HepG2 (cell line): ENCODE measurements around the gene GTF2H4. TPM values are rescaled to one million over a fixed set of nuclear protein-coding genes. Genes with fewer than 3 reads are reported as not detected.
A peak's percentile ranks its signal among the peaks of the same experiment; 100 is the strongest.

Experiments
- ARNTL ChIP-seq: sonication (generic); formaldehyde crosslinking; IDR thresholded peaks from 2 replicates; pipeline ENCODE4 v1.4.0; 2020; ENCODE audit warnings: mild to moderate bottlenecking, missing genetic modification reagents
- CBFB ChIP-seq: sonication (generic); formaldehyde crosslinking; IDR thresholded peaks from 2 replicates; pipeline ENCODE4 v1.4.0; 2020; ENCODE audit warnings: missing genetic modification reagents
- DPF2 ChIP-seq: sonication (generic); formaldehyde crosslinking; IDR thresholded peaks from 2 replicates; pipeline ENCODE4 v1.4.0; 2020; ENCODE audit warnings: mild to moderate bottlenecking, low read depth, missing genetic modification reagents, borderline replicate concordance
- FOSL2 ChIP-seq: sonication (generic); formaldehyde crosslinking; IDR thresholded peaks from 2 replicates; pipeline ENCODE4 v1.4.0; 2020; ENCODE audit warnings: missing genetic modification reagents
- HNRNPLL ChIP-seq: fragments of 200-400 bp; formaldehyde crosslinking; IDR thresholded peaks from 2 replicates; pipeline ENCODE4 v1.6.1; 2017; ENCODE audit warnings: mild to moderate bottlenecking, low read depth, low read length; ENCODE audit not compliant: poor library complexity, severe bottlenecking
- HOXA5 ChIP-seq: sonication (generic); formaldehyde crosslinking; IDR thresholded peaks from 2 replicates; pipeline ENCODE4 v1.4.0; 2020; ENCODE audit warnings: missing genetic modification reagents
- KAT2B ChIP-seq: fragments of 150-350 bp; IDR thresholded peaks from 2 replicates; pipeline ENCODE4 v1.6.1; 2014; ENCODE audit warnings: low read depth, low read length, borderline replicate concordance
- KLF15 ChIP-seq: sonication (generic); formaldehyde crosslinking; IDR thresholded peaks from 2 replicates; pipeline ENCODE4 v1.8.1; 2023; ENCODE audit warnings: borderline replicate concordance, mild to moderate bottlenecking, inconsistent platforms, missing genetic modification reagents, mixed read lengths
- KLF9 ChIP-seq: IDR thresholded peaks from 2 replicates; pipeline ENCODE4 v1.6.1; 2016; ENCODE audit warnings: low read depth
- MAZ ChIP-seq, 2 experiments: sonication (generic) in 1 of 2; formaldehyde crosslinking in 1 of 2; IDR thresholded peaks; 2 replicates each; pipeline versions ENCODE4 v1.5.0 to v1.6.1; 2012 to 2020; ENCODE audit warnings: low read depth in 2 of 2, mild to moderate bottlenecking in 2 of 2, borderline replicate concordance in 1 of 2, improper control_type of control experiment in 1 of 2, low read length in 1 of 2, missing genetic modification reagents in 1 of 2, moderate library complexity in 1 of 2
- MEIS1 ChIP-seq: sonication (generic); formaldehyde crosslinking; IDR thresholded peaks from 2 replicates; pipeline ENCODE4 v1.9.0; 2021; ENCODE audit warnings: mild to moderate bottlenecking, missing genetic modification reagents, moderate library complexity, borderline replicate concordance
- NAIF1 ChIP-seq: sonication (generic); formaldehyde crosslinking; IDR thresholded peaks from 2 replicates; pipeline ENCODE4 v1.5.0; 2020; ENCODE audit warnings: mild to moderate bottlenecking, missing genetic modification reagents, borderline replicate concordance
- POGZ ChIP-seq: sonication (generic); formaldehyde crosslinking; IDR thresholded peaks from 2 replicates; pipeline ENCODE4 v1.4.0; 2020; ENCODE audit warnings: mild to moderate bottlenecking, missing genetic modification reagents
- RAD51 ChIP-seq: fragments of 450-650 bp; IDR thresholded peaks from 2 replicates; pipeline ENCODE4 v1.6.1; 2016; ENCODE audit warnings: borderline replicate concordance
- RFXANK ChIP-seq: IDR thresholded peaks from 2 replicates; pipeline ENCODE4 v1.6.1; 2016
- RXRB ChIP-seq: IDR thresholded peaks from 2 replicates; pipeline ENCODE4 v1.6.1; 2016; ENCODE audit warnings: borderline replicate concordance, missing genetic modification reagents, missing compliant biosample characterization
- TBP ChIP-seq: sonication (generic); formaldehyde crosslinking; IDR thresholded peaks from 2 replicates; pipeline ENCODE4 v1.5.0; 2020; ENCODE audit warnings: missing genetic modification reagents
- ZNF101 ChIP-seq: sonication (generic); formaldehyde crosslinking; IDR thresholded peaks from 2 replicates; pipeline ENCODE4 v1.4.0; 2020; ENCODE audit warnings: mild to moderate bottlenecking, low read depth, missing genetic modification reagents, borderline replicate concordance
- ZNF333 ChIP-seq: sonication (generic); formaldehyde crosslinking; IDR thresholded peaks from 2 replicates; pipeline ENCODE4 v1.4.0; 2020; ENCODE audit warnings: mild to moderate bottlenecking, missing genetic modification reagents, borderline replicate concordance
- ZNF350 ChIP-seq: sonication (generic); formaldehyde crosslinking; IDR thresholded peaks from 2 replicates; pipeline ENCODE4 v1.4.0; 2020; ENCODE audit warnings: mild to moderate bottlenecking, low read depth, missing genetic modification reagents, borderline replicate concordance
- ZNF44 ChIP-seq: sonication (generic); formaldehyde crosslinking; IDR thresholded peaks from 2 replicates; pipeline ENCODE4 v1.5.1; 2020; ENCODE audit warnings: mild to moderate bottlenecking, missing genetic modification reagents
- ZNF629 ChIP-seq: sonication (generic); formaldehyde crosslinking; conservative IDR thresholded peaks from 2 replicates; pipeline ENCODE4 v1.5.0; 2020; ENCODE audit warnings: missing genetic modification reagents
- ZNF749 ChIP-seq: sonication (generic); formaldehyde crosslinking; IDR thresholded peaks from 2 replicates; pipeline ENCODE4 v1.8.0; 2022; ENCODE audit warnings: mild to moderate bottlenecking, missing genetic modification reagents, moderate library complexity, borderline replicate concordance
- polyA plus RNA-seq, 8 experiments: library from polyadenylated mRNA; depleted of rRNA in 3 of 8; stranded (reverse) in 7 of 8; unstranded in 1 of 8; fragments of >200 nt; fragmentation: Illumina TruSeq in 4 of 8; extraction: Trizol in 4 of 8; gene quantifications; 2 replicates each; pipeline versions ENCODE4 v1.2.1 to v1.2.3, GENCODE V29; 2011 to 2016; ENCODE audit warnings: low read depth in 4 of 8, missing spikeins in 1 of 8, mixed read lengths in 1 of 8; ENCODE audit not compliant: insufficient read depth in 1 of 8
- total RNA-seq, 5 experiments: library from RNA; depleted of rRNA; stranded (reverse); fragments of >200 nt; fragmentation: Illumina TruSeq; extraction: Trizol; gene quantifications; 2 replicates each; pipeline ENCODE4 v1.2.3, GENCODE V29; 2016; ENCODE audit warnings: low read depth in 1 of 5
- TF ChIP-seq, protein P1 (sequence below): conservative IDR thresholded peaks from 2 replicates; pipeline ENCODE4 v1.6.1; 2018; ENCODE audit warnings: missing genetic modification reagents
- TF ChIP-seq, protein P2 (sequence below): sonication (generic); formaldehyde crosslinking; conservative IDR thresholded peaks from 2 replicates; pipeline ENCODE4 v1.4.0; 2020; ENCODE audit warnings: missing genetic modification reagents
- TF ChIP-seq, protein P3 (sequence below): IDR thresholded peaks from 2 replicates; pipeline ENCODE4 v1.6.1; 2016; ENCODE audit warnings: missing genetic modification reagents, missing compliant biosample characterization

Gene GTF2H4
- total and polyA plus RNA-seq, 2 of the 13 experiments (the other 11 are each of a cell fraction or from before 2014, with no cell fraction given), result 15.9 to 49.3 TPM

DNA sequence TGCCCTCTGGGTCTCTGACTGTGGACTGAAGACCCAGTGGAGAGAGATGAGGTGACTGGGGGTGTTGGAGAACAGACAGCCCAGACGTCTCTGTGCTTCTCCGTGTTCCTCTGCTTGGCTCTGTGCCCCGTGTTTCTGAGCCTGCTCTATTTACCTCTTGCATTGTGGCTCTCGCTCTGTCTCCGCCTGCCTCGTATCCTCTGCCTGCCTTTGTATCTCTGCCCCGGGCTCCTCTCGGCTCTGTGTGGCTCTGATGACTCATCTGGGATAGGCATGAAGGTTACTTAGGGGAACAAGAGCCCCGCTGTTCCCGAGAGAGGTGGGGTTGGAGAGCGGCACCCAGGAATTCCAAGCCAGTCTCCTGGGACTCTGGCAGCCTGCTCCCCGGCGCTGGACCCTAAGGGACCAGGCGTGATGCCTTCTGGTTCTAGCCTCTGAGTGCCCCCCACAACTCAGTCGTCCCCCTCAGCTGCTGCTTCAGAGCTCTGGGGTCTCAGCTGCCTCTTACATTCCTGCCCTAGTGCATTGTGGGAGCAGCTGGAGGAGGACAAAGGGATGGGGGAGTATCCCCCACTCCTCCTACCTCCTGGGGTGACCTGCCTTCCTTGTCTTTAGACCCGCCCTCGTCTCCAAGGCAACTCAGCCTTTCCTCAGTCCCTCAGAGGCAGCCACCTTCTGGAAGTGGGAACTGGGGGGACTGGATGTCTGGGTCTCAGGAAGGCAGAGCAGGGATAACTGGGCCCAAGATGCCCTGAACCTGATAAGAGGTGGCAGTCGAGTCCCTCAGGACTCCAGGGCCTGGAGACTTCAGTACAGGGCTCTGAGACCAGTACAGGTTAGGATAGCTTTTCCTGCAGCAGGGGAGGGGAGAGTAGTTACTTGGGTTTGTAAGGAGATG is 21.8 kb upstream of the GTF2H4 start (continued):
- TF ChIP-seq KLF15 (CRISPR knock-in tag), result no peak
- TF ChIP-seq RAD51, result no peak
- 0 out of 2 replicates have a peak, but pooled peaks have one; percentile 7 for TF ChIP-seq RXRB (CRISPR knock-in tag)
- no peak for TF ChIP-seq RFXANK (CRISPR knock-in tag)
- TF ChIP-seq MEIS1 (CRISPR knock-in tag), result 0 out of 2 replicates have a peak, but pooled peaks have one; percentile 14
- no peak for TF ChIP-seq ZNF749 (CRISPR knock-in tag)
- TF ChIP-seq TBP (CRISPR knock-in tag), result no peak
- TF ChIP-seq ARNTL, result peak; percentile 10; the same call in 1 of the 2 replicates
- TF ChIP-seq KLF9 (CRISPR knock-in tag), result no peak
- TF ChIP-seq, protein P1, sequence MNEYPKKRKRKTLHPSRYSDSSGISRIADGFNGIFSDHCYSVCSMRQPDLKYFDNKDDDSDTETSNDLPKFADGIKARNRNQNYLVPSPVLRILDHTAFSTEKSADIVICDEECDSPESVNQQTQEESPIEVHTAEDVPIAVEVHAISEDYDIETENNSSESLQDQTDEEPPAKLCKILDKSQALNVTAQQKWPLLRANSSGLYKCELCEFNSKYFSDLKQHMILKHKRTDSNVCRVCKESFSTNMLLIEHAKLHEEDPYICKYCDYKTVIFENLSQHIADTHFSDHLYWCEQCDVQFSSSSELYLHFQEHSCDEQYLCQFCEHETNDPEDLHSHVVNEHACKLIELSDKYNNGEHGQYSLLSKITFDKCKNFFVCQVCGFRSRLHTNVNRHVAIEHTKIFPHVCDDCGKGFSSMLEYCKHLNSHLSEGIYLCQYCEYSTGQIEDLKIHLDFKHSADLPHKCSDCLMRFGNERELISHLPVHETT (CRISPR knock-in tag), result 0 out of 2 replicates have a peak, but pooled peaks have one; percentile 24
- TF ChIP-seq HOXA5 (CRISPR knock-in tag), result 0 out of 2 replicates have a peak, but pooled peaks have one; percentile 56
- TF ChIP-seq, protein P2, sequence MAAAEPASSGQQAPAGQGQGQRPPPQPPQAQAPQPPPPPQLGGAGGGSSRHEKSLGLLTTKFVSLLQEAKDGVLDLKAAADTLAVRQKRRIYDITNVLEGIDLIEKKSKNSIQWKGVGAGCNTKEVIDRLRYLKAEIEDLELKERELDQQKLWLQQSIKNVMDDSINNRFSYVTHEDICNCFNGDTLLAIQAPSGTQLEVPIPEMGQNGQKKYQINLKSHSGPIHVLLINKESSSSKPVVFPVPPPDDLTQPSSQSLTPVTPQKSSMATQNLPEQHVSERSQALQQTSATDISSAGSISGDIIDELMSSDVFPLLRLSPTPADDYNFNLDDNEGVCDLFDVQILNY, result no peak
- no peak for TF ChIP-seq ZNF101 (CRISPR knock-in tag)
- no peak for TF ChIP-seq KAT2B
- peak; percentile 19; the same call in 1 of the 2 replicates for TF ChIP-seq ZNF350 (CRISPR knock-in tag)
- no peak for TF ChIP-seq ZNF333 (CRISPR knock-in tag)
- TF ChIP-seq ZNF44 (CRISPR knock-in tag), result no peak
- no peak for TF ChIP-seq NAIF1 (CRISPR knock-in tag)
- TF ChIP-seq, protein P3, sequence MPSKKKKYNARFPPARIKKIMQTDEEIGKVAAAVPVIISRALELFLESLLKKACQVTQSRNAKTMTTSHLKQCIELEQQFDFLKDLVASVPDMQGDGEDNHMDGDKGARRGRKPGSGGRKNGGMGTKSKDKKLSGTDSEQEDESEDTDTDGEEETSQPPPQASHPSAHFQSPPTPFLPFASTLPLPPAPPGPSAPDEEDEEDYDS, result peak; percentile 55; the same call in 1 of the 2 replicates
- TF ChIP-seq FOSL2 (CRISPR knock-in tag), result peak; percentile 98
- TF ChIP-seq HNRNPLL, result peak; percentile 31
- no peak for TF ChIP-seq ZNF629 (CRISPR knock-in tag)
- no peak for TF ChIP-seq MAZ (IDR thresholded peaks at IDR 0.05; ENCODE audit: borderline replicate concordance, low read depth, low read length)
- peak; percentile 71; the same call in 1 of the 2 replicates for TF ChIP-seq MAZ (CRISPR knock-in tag; IDR thresholded peaks at IDR 0.05; ENCODE audit: low read depth)
- no peak for TF ChIP-seq DPF2
- TF ChIP-seq POGZ (CRISPR knock-in tag), result no peak
- TF ChIP-seq CBFB (CRISPR knock-in tag), result no peak
